ENCODE data around the gene LIN7A.
"Not testable (repeated sequence)": the region's sequence is repeated elsewhere in the genome, so short reads cannot be mapped to it uniquely, and the experiment has no call there.

LIN7A gene

GRCh38 chr12:80811957-80812708 lies 125.6 kb downstream of the LIN7A start:
- DNase-seq (ENCODE audit: low read depth in 2 of 3, low spot score in 1 of 3) = no peak

DNA sequence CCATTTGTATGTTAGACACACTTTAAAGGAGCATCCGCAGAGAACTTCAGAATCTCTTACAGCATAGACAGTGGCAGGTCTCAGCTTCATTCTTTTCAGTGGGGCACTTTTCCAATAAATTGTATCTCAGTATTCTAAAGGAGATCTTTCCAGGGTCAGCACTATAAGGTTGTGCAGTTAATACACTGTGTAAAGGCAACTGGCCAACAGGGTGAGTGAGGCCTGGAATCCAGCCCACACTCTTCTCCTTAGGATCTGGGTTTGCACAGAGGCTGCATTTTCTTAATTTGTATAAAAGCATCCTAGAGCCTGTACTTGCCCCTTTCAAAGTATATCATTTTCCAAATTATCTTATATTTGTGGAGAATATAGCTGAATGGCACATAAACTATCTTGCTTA lies 126.9 kb downstream of the LIN7A start:
- DNase-seq (ENCODE audit: low read depth in 2 of 3, low spot score in 1 of 3) = no peak

GRCh38 chr12:80807640-80808288 lies 130.0 kb downstream of the LIN7A start:
- DNase-seq (ENCODE audit: low read depth in 2 of 3, low spot score in 1 of 3) = no peak

DNA sequence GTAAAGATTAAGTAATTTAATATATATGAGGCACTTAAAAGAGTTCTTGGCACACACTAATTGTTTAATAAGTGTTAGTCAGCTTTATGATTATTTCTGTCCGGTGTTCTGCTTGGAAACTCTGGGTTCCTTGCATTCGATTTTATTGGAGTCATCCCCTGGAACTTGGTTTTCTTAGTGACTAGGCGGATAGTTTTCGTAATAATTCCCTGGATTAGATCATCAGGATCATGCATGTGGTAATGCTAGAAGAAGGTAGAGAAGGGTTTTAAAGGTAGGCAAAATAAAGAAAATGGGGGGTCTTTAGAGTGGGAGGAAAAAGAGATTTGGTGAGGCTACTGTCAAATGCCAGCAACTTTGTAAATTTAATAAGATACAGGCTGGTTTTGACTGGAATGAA lies 132.6 kb downstream of the LIN7A start:
- no peak for DNase-seq (ENCODE audit: low read depth in 2 of 3, low spot score in 1 of 3)

- DNase-seq (ENCODE audit: low read depth in 2 of 3, low spot score in 1 of 3) = no peak
Measured at GRCh38 chr12:80802652-80803400, 134.9 kb downstream of the LIN7A start.

- DNase-seq (ENCODE audit: low read depth in 2 of 3, low spot score in 1 of 3) = no peak
Measured at GRCh38 chr12:80798281-80798680, 139.5 kb downstream of the LIN7A start.

DNA sequence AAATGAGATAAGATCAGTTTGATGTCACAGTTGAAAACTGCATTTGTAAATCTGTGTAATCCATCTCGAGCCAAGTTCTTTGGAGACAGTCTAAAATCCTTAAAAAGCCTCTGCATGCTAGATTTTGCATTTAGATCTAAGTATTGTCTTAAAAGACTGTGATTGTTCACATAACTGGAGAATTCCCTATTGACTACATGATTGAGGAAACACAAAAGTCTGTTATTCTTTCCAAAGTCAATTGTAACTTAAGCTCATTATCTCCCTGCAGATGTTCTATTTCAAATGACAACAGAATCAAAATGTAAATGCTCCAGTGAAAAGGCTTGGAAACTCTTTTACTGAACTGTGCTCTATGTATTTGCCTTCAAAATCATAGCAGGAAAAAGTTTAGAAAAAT lies 143.2 kb downstream of the LIN7A start:
- DNase-seq (ENCODE audit: low read depth in 2 of 3, low spot score in 1 of 3) = no peak

GRCh38 chr12:80792861-80793260 lies 144.9 kb downstream of the LIN7A start:
- DNase-seq (ENCODE audit: low read depth in 2 of 3, low spot score in 1 of 3) = no peak

- no peak for DNase-seq (ENCODE audit: low read depth in 2 of 3, low spot score in 1 of 3)
Measured at GRCh38 chr12:80791863-80792262, 145.9 kb downstream of the LIN7A start.

DNA sequence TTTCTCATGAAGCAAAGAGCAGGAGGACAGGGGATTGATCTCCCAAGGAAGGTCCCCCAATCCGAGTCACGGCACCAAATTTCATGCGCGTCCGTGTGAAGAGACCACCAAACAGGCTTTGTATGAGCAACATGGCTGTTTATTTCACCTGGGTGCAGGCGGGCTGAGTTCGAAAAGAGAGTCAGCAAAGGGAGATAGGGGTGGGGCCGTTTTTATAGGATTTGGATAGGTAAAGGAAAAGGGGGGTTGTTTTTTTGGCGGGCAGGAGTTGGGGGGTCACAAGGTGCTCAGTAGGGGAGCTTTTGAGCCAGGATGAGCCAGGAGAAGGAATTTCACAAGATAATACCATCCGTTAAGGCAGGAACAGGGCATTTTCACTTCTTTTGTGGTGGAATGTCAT lies 149.3 kb downstream of the LIN7A start:
- DNase-seq (ENCODE audit: low read depth in 2 of 3, low spot score in 1 of 3) = not testable (repeated sequence)

DNA sequence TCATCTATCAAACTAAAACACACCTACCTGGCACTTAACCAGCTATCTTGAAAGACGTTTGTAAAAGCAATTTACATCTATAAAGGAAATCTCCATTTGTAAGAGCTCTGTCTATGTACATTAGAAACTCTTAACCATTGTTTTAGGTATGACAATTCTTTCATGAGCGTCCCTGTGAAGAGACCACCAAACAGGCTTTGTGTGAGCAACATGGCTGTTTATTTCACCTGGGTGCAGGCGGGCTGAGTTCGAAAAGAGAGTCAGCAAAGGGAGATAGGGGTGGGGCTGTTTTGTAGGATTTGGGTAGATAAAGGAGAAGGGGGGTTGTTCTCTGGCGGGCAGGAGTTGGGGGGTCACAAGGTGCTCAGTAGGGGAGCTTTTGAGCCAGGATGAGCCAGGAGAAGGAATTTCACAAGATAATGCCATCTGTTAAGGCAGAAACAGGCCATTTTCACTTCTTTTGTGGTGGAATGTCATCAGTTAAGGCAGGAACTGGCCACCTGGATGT lies 154.7 kb downstream of the LIN7A start:
- not testable (repeated sequence) for DNase-seq (ENCODE audit: low read depth in 2 of 3, low spot score in 1 of 3)

GRCh38 chr12:80781313-80781712 lies 156.4 kb downstream of the LIN7A start:
- DNase-seq (ENCODE audit: low read depth in 2 of 3, low spot score in 1 of 3) = no peak

- DNase-seq (ENCODE audit: low read depth in 2 of 3, low spot score in 1 of 3) = no peak
Measured at GRCh38 chr12:80780746-80781145, 157.0 kb downstream of the LIN7A start.

DNA sequence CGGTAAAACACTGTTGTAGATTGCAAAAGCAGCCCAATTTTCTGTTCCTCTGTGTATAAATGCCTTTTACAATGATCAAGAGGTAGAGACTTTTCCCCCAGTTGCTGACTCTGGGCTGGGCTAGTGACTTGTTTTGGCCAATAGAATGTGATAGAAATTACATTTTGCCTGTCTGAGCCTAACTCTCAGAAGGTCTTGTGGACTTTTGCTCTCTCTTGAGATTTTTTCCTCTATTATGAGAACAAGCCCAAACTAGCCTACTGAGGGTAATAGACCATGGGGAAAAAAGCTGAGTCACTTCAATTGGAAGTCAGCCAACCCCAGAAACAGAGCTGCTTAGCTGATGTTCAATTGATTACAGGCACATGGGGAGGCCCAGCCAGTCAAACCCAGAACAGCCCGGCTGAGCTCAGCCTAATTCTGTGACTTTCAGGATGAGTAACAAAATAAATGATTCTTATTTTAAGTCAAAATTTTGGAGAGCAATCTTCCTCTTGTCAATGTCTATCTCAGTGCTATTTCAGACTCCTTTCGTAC lies 159.7 kb downstream of the LIN7A start:
- DNase-seq (ENCODE audit: low read depth in 2 of 3, low spot score in 1 of 3) = peak; percentile 20 to 26 (median 23)

DNA sequence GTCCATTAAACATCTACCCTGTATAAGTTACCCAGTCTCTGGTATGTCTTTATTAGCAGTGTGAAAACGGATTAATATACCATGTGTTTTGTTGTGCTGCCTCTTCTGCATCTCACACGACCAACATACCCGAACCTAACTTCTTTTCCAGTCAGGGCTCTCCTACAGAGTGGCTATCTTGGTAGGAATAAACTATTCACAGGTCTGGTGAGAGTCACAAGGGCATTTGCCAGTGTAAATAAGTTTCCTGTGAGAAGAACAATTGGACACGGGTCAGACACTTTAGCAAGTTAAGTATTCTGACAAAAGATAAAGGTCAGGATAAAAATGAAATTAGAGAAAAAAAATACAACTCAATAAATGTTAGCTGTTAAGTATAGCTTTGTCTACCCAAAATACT lies 160.1 kb downstream of the LIN7A start:
- no peak for DNase-seq (ENCODE audit: low read depth in 2 of 3, low spot score in 1 of 3)

GRCh38 chr12:80776706-80777105 lies 161.0 kb downstream of the LIN7A start:
- no peak for DNase-seq (ENCODE audit: low read depth in 2 of 3, low spot score in 1 of 3)

GRCh38 chr12:80770958-80771357 lies 166.8 kb downstream of the LIN7A start:
- DNase-seq (ENCODE audit: low read depth in 2 of 3, low spot score in 1 of 3) = no peak

DNA sequence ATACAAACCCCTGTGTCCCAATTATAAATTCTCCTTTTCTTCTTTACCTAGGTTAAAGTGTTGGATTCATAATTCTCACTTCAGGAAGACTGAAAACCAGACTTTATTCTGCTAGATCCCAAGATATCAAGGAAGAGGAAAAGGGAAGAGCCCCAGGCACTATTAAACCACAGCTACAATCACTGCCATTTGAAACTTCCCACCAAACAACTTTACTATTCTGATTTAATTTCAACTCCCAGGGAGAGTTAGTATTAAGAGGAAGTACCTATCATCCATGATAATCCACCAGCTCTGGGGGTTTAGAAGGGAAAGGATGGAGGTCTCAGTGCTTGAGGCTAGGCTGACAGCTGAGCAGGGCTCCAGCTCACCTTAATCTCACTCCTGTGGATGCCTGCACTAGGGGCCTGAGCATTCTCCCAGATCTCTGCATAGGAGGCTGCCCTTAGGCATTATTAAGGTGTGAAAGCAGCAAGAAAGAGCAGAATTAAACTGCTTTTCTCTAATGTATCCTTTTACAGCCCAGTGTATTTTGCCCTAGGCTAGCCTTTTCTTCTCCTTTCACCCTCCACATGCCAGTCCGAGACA lies 168.1 kb downstream of the LIN7A start:
- no peak for DNase-seq (ENCODE audit: low read depth in 2 of 3, low spot score in 1 of 3)

DNA sequence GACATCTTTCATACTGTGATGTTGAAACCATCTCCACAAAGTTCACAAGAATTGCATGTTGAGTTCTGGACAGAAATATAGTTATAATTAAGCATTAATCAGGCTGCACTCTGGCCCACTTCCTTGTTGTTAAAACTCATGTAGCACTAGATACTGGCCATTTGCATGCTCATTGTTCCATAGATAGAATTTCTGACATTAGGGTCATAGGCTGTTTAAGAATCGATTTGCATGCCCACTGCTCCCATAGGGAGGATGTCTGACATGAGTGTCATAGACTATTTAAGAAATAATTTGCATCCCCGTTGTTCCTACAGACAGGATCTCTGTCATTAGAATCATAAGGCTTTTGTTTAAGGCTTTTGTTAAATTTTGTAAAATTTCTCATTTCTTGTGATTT lies 170.8 kb downstream of the LIN7A start:
- no peak for DNase-seq (ENCODE audit: low read depth in 2 of 3, low spot score in 1 of 3)

DNA sequence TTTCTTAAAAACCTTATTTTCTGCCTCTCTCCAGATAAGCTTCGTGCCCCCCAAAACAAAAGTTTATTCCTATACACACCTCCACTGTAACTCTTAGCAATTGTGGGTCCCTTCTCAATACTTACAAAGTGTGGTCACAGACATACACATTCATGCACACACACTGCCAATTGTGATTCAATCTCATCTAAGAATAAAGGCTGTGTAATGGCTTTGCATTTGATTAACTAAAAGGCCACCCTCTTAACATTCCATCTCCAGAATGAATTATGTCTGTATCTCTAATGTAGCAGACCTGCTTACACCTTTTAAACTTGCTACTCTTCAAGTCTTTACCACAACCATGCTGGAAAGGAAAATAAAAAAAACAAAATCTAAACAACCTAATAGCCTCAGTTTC lies 171.5 kb downstream of the LIN7A start:
- no peak for DNase-seq (ENCODE audit: low read depth in 2 of 3, low spot score in 1 of 3)

DNA sequence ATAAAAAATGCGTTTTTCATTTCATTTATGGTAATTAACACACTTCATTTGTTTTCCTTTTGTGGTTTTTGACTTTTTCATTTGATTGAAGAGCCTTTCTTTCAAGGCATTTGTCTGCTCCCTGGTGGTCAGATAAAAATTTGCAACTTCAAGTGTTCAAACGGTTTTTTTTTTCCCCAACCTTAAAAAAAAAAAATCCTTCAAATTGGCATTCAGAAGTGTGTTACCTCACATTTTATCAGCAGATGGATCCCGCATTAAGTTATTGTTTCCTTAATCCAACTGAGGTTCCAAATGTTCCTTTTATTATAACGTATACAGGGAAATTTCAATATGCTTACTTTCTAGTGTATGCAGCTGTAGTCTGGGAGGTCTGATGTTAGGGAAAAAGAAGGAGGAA lies 173.9 kb downstream of the LIN7A start:
- no peak for DNase-seq (ENCODE audit: low read depth in 2 of 3, low spot score in 1 of 3)

All from stimulated activated CD4-positive, alpha-beta T cell treated with anti-CD3 and anti-CD28 coated beads, Interleukin-12 subunit alpha, Interleukin-12 subunit beta, amount 100 ng/mL, for 48 hours (primary cell).